Placental epithelial cell (primary cell): ENCODE results near the gene TGM3. TPM values are rescaled to one million over a fixed set of nuclear protein-coding genes. Genes with fewer than 3 reads are reported as not detected.

Experiments used
- total RNA-seq: library from RNA; depleted of rRNA; stranded (reverse); fragments of >200 nt; gene quantifications from 2 replicates; pipeline ENCODE4 v1.2.3, GENCODE V29; 2012

Gene TGM3, protein sequence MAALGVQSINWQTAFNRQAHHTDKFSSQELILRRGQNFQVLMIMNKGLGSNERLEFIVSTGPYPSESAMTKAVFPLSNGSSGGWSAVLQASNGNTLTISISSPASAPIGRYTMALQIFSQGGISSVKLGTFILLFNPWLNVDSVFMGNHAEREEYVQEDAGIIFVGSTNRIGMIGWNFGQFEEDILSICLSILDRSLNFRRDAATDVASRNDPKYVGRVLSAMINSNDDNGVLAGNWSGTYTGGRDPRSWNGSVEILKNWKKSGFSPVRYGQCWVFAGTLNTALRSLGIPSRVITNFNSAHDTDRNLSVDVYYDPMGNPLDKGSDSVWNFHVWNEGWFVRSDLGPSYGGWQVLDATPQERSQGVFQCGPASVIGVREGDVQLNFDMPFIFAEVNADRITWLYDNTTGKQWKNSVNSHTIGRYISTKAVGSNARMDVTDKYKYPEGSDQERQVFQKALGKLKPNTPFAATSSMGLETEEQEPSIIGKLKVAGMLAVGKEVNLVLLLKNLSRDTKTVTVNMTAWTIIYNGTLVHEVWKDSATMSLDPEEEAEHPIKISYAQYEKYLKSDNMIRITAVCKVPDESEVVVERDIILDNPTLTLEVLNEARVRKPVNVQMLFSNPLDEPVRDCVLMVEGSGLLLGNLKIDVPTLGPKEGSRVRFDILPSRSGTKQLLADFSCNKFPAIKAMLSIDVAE
- total RNA-seq, result not detected in 2 replicates

DNA sequence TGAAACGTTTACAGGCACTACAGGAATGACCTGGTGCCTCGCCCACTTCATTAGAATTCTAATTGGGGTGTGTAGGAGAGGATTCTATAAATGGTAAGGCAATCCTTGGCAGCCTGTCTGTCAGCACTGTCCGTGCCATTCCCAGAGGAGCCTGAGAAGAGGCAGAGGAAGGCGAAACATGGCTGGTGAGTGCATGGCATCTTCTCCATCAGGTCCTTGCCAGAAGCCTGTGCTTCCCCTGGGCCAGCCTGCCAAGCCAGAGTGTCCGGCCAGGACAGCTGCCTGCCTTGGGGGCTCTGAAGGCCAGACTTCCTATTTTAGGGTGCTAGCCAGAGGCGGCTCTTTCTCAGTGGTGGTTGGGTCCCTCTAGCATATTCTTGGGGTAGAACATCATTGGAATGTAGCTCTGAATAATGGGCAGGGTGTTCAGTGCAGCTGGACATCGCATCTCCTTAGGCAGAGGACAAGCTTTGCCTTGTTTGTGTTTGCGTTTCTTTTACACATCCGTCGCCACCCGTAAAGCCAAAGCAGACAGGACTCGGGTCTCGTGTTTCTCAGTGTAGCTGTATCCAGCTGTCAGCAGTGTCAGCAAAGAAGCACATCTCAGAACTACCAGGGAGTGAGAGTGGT lies at the start of gene TGM3:
Gene TGM3 (plus strand): TSS at position 116 of the 630 bp plus-strand sequence. CDS start 63 bp downstream, at position 179.

DNA sequence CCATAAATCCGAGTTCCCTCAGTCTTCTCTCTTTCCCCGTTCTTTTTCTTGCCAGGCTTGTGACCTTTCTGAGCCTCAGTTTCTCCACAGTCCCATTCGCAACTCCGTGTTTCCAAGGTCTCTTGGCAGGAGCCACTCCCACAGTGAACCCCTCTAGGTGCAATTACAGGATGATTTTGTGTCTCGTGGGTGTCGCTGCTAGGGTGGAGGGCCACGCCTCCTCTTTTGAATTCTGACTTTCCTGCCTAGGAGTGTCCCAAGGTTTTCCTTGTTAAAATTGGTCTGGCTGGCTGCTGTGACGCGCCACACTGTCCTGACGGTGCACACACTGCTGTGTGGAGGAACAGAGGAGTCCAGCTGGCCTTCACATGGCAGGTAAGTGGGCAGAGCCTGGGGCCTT lies 84.8 kb downstream of the TGM3 start, which contains the start of gene TGM6:
Gene TGM6 (plus strand): TSS at position 301 of the 400 bp plus-strand sequence. CDS start 68 bp downstream, at position 369.

Other genes with a start within 250 kb of the TGM3 start
- gene STK35, start 194.2 kb upstream of the TGM3 start, total RNA-seq, result 22.1 and 25.9 TPM in 2 replicates
- not detected in 2 replicates for gene TGM6, start 84.9 kb downstream of the TGM3 start, total RNA-seq
- 93.0 and 255 TPM in 2 replicates for gene SNRPB, start 174.8 kb downstream of the TGM3 start, total RNA-seq
- 9.8 and 11.8 TPM in 2 replicates for gene ZNF343, start 212.9 kb downstream of the TGM3 start, total RNA-seq
- gene TMC2, start 240.6 kb downstream of the TGM3 start, total RNA-seq, result not detected in 2 replicates